Testis (tissue), 2 donors: Measurements from ENCODE around the gene COL4A6.

Source experiments
- CTCF ChIP-seq, 3 experiments: fragments of 450-650 bp in 2 of 3; fragments of 200-600 bp in 1 of 3; sonication (generic) in 1 of 3; IDR thresholded peaks; one replicate each; pipeline ENCODE4 v1.5.1; 2016 to 2019; ENCODE audit warnings: antibody characterized with exemption in 3 of 3, mild to moderate bottlenecking in 2 of 3, moderate library complexity in 1 of 3
- POLR2A ChIP-seq: fragments of 450-650 bp; IDR thresholded peaks from one replicate; pipeline ENCODE4 v1.6.1; 2017; ENCODE audit warnings: antibody characterized with exemption, mild to moderate bottlenecking, moderate library complexity

- TF ChIP-seq CTCF (IDR thresholded peaks at IDR 0.05) (no peak), POLR2A (no peak)
Measured at GRCh38 chrX:108464604-108465003, 26.4 kb upstream of the COL4A6 start.
